HG03457 (cell line): ENCODE results near the gene UGP2.
A peak's percentile ranks its signal among the peaks of the same experiment; 100 is the strongest.
"Not testable (repeated sequence)": the region's sequence is repeated elsewhere in the genome, so short reads cannot be mapped to it uniquely, and the experiment has no call there.

Experiments
- ATAC-seq: cut with Tn5 transposase; IDR thresholded peaks from one replicate; pipeline ENCODE4 v1.9.1; 2021; ENCODE audit warnings: moderate number of reproducible peaks; ENCODE audit not compliant: unreplicated experiment

UGP2 gene

GRCh38 chr2:63890678-63891077, 49.0 kb downstream of the UGP2 start:
- no peak for ATAC-seq

GRCh38 chr2:63891488-63892030, 49.9 kb downstream of the UGP2 start:
- no peak for ATAC-seq

- no peak for ATAC-seq
Measured at GRCh38 chr2:63893163-63893562, 51.5 kb downstream of the UGP2 start.

- ATAC-seq = no peak
Measured at GRCh38 chr2:63894167-63894566, 52.5 kb downstream of the UGP2 start.

- no peak for ATAC-seq
Measured at GRCh38 chr2:63898839-63899238, 57.1 kb downstream of the UGP2 start.

- ATAC-seq = no peak
Measured at GRCh38 chr2:63899639-63900038, 57.9 kb downstream of the UGP2 start.

- no peak for ATAC-seq
Measured at GRCh38 chr2:63902149-63902548, 60.5 kb downstream of the UGP2 start.

- peak; percentile 68 for ATAC-seq
Measured at GRCh38 chr2:63903003-63903402, 61.3 kb downstream of the UGP2 start.

GRCh38 chr2:63914311-63914710, 72.6 kb downstream of the UGP2 start:
- no peak for ATAC-seq

GRCh38 chr2:63926815-63927214, 85.1 kb downstream of the UGP2 start:
- no peak for ATAC-seq

GRCh38 chr2:63932104-63932503, 90.4 kb downstream of the UGP2 start:
- not testable (repeated sequence) for ATAC-seq
